ENCODE data around the gene SERPINA12. TPM values are rescaled to one million over a fixed set of nuclear protein-coding genes. Genes with fewer than 3 reads are reported as not detected.

Gene SERPINA12
- total RNA-seq, 1 donor from 2014 or later: not detected

DNA sequence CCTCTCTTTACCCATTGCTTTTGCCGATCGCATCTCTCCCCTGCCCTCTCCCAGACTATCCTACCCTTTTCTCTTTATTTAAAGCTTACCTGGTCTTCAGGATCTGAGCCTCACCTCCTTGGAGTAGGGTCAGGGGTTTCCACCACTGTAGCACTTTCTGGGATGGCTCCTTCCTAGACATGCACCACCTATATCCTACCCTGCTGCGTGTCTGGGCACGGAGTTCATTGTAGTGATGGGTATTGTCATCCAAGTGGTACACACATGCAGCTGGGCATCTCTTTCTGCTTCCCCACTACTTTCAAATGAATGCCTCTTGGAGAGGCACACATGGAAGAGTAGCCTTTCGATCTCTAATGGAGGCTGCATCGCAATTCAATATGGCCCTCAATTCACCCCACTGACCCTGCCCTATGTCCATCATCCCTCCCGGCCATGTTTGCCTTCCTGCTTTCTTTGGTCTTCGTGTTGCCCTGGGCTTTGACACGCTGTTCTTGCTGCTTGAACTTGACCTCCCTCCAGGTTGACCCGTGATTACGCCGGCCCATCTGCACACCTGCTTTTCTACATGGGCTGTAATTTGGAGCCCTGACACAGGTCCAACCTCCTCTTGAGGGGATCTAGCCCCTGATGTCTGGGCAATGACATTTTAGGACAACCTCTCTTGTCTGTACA, 67.6 kb downstream of the SERPINA12 start:
- intact Hi-C loops (cut with micrococcal nuclease): no loop called here

GRCh38 chr14:94441130-94441529, 68.1 kb downstream of the SERPINA12 start:
- intact Hi-C loops (cut with micrococcal nuclease): no loop called here

DNA sequence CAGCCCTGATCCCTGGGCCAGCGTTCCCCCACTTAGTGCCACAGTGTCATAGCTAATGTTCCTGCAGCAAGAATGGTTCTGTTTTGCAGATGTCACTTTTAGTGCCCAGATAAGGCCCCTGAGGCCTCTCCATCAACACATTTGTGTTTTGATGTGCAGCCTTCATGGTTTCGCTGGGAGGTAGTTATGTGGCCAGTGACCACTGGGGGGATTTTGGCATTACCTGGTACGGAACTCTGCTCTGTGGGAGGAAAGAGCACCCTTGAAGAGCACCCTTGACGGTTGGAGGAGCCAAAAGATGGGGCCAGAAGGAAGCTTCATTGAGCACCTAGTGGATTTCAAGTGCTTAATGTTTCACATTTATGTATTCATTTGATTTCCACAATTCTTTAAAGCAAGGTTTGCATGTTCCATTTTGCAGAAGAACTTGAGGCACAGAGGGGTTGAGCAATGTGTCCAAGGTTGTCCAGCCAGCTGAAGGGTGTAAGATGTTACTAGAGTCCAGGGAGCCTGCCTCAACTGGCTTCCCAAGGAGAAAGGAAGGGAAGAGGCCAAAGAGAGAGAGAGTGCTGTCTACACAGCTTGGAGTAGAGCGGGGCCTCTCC, 69.7 kb downstream of the SERPINA12 start:
- intact Hi-C loops (cut with micrococcal nuclease): no loop called here

Other genes with a start within 250 kb of the SERPINA12 start
- gene SERPINA10, start 216.2 kb downstream of the SERPINA12 start, total RNA-seq: not detected in 2 replicates
- gene SERPINA6, start 186.1 kb downstream of the SERPINA12 start, total RNA-seq: not detected in 2 replicates
- not detected in 2 replicates for gene SERPINA2, start 142.8 kb downstream of the SERPINA12 start, total RNA-seq
- gene SERPINA1, start 120.9 kb downstream of the SERPINA12 start, total RNA-seq: 0.20 and 0.22 TPM in 2 replicates
- not detected in 2 replicates for gene SERPINA11, start 56.7 kb downstream of the SERPINA12 start, total RNA-seq
- not detected in 2 replicates for gene SERPINA9, start 33.3 kb downstream of the SERPINA12 start, total RNA-seq
- gene SERPINA4, start 52.0 kb upstream of the SERPINA12 start, total RNA-seq: not detected in 2 replicates
- not detected in 2 replicates for gene SERPINA5, start 72.0 kb upstream of the SERPINA12 start, total RNA-seq
- not detected in 2 replicates for gene SERPINA3, start 102.9 kb upstream of the SERPINA12 start, total RNA-seq